Stimulated activated CD8-positive, alpha-beta memory T cell treated with anti-CD3 and anti-CD28 coated beads, Interleukin-4, amount 100 ng/mL, for 24 hours (primary cell): ENCODE measurements around the gene FNBP1.

ENCODE experiments used
- DNase-seq: peaks from one replicate; pipeline ENCODE4 v3.0.0-alpha.2; 2020; ENCODE audit warnings: low read depth

Gene FNBP1

DNA sequence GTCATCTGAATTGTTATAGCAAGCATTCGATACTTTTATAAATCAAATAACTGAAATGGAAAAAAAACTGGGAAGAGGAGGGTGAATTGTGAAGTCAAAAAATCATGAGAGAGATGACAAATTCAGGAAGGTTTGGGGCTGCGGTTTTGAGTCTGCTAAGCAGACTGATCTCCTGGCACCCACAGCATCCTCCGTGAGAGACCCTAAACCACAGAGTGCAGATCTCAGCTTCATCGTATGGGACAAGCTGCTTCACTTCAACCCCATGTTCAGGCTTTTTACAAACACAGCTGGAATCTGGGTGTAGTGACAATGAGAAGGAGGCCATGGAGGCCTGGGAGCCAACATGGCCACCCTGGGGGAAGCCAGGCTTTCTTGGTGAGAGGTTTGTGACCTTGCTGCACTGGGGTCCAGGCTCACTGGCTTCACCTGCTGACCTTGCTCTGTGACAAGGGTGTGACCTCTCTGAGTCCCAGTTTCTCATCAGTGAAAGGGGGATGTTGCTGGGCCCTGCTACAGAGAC is 188.3 kb downstream of the FNBP1 start:
- DNase-seq = no peak

GRCh38 chr9:129853614-129854013 is 189.4 kb downstream of the FNBP1 start:
- DNase-seq = no peak

GRCh38 chr9:129852579-129852978 is 190.4 kb downstream of the FNBP1 start:
- DNase-seq = no peak

- no peak for DNase-seq
These were observed 191.2 kb downstream of the FNBP1 start for GRCh38 chr9:129851821-129852220.

- DNase-seq = no peak
These were observed 192.0 kb downstream of the FNBP1 start for GRCh38 chr9:129850821-129851550.

DNA sequence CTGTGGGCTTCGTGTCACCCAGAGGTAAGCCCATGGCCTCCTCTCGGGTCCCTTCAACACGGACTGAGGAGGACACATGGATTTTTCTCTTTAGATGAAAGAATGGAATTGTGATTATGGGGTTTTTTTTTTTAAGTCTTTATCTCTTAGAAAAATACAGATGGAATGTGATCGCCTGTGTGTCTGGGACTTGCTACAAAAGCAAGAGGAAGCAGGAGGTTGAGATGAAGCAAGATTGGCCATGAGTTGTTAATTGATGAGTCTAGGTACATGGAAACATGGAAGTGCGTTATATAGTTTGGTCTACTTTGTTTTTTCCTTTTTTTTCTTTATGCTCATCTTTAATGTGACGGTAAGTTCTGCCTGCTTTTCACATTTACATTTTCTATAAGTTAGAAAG is 193.1 kb downstream of the FNBP1 start:
- DNase-seq = no peak

- DNase-seq = no peak
These were observed 194.1 kb downstream of the FNBP1 start for GRCh38 chr9:129848712-129849441.

- no peak for DNase-seq
These were observed 197.6 kb downstream of the FNBP1 start for GRCh38 chr9:129845373-129845772.

DNA sequence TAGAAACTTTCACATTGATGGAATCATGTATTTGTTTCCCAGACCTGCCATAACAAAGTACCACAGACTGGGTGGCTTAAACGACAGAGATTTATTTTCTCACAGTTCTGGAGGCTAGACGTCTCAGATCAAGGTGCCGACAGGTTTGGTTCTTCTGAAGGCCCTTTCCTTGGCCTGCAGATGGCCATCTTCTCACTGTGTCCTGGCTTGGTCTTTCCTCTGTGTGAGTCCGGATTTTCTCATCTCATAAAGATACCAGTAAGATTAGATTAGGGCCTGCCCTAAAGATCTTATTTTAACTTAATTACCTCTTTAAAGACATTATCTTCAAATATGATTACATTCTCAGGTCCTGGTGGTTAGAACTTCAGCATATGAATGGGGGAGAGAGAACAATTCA is 201.9 kb downstream of the FNBP1 start:
- DNase-seq = no peak

- DNase-seq = no peak
These were observed 203.0 kb downstream of the FNBP1 start for GRCh38 chr9:129840034-129840433.

DNA sequence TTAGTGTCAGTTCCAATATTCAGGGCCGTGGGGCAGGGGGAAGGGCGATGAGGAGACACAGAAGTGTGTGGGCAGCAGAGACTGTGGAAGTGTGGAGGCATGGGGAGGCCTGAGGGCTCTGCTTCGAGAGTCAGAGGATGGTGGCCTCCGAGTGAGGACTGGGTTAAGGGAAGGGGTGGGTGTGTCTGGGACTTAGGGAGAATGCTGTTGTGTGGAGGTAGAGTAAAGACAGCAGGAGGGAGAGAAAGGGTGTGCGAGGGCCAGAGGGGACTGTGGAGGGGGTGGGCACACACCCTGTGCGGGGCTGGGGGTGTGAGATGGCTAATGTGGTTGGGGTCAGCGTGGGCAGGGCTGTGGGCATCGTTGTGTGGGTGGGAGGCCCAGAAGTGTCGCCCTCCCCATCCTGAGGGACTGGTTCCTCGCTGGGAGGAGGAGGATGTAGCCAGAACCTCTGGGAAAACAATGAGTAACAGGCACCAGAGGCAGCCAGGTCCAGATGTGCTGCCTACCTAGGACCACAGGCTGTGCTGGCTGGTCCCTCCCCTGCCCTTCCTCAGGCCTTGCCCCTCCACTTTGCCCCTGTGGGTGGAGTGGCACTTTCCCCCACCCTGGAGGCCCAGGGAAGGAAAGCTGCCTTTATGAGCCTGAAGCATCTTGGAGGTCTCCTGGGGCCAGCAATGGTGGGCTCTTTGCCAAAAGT is 203.5 kb downstream of the FNBP1 start:
- DNase-seq = no peak

DNA sequence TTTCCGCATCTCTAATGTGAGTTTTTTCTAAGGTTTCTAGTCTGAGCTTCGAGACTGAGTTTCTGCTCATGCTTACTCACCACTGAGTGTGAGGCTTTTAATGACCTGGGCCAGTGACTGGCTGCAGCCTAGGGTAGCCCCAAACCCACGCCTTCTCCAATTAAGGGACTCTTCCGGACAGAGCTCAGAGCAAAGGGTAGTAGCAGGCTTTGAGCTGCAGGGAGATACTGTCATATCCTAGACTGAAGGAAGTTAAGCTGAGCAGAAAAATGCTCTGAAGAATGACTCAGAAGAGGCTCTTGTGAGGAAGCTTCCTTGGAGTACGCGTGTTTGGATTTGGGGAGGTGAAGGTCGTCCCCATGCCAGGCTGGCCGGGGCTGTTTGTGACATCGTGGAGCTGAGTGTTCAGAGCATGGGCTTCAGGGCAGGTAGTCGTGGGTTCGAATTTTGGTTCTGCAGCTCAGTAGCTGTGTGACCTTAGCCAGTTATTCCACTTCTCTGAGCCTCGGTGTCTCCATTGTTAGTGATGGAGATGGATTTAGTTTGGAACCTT is 204.2 kb downstream of the FNBP1 start:
- DNase-seq = no peak
